Mucosa of rectum (tissue), 2 donors: ENCODE data around the gene DCAF12.
"Not testable (repeated sequence)": the region's sequence is repeated elsewhere in the genome, so short reads cannot be mapped to it uniquely, and the experiment has no call there.

Source experiments
- H3K27ac ChIP-seq, 2 donors: one replicate each; pipeline ENCODE4 v1.7.0; 2013; ENCODE audit warnings: inconsistent platforms in 2 of 2, low read depth in 2 of 2, low read length in 2 of 2
- H3K27me3 ChIP-seq, 2 donors: one replicate each; pipeline ENCODE4 v1.7.0; 2013; ENCODE audit warnings: low read length in 2 of 2; ENCODE audit not compliant: control insufficient read depth in 2 of 2, insufficient read depth in 2 of 2
- H3K36me3 ChIP-seq, 2 donors: one replicate each; pipeline ENCODE4 v1.7.0; 2013; ENCODE audit warnings: low read length in 2 of 2; ENCODE audit not compliant: control insufficient read depth in 2 of 2, insufficient read depth in 2 of 2
- H3K4me1 ChIP-seq, 2 donors: one replicate each; pipeline ENCODE4 v1.7.0; 2013; ENCODE audit warnings: low read length in 2 of 2, mild to moderate bottlenecking in 1 of 2; ENCODE audit not compliant: control insufficient read depth in 2 of 2, insufficient read depth in 2 of 2
- H3K4me3 ChIP-seq, 2 donors: one replicate each; pipeline ENCODE4 v1.7.0; 2013; ENCODE audit warnings: low read length in 2 of 2
- H3K9ac ChIP-seq, 2 donors: one replicate each; pipeline ENCODE4 v1.7.0; 2013; ENCODE audit warnings: low read length in 2 of 2, low read depth in 1 of 2, mild to moderate bottlenecking in 1 of 2
- H3K9me3 ChIP-seq, 2 donors: one replicate each; pipeline ENCODE4 v1.7.0; 2013; ENCODE audit warnings: low read length in 2 of 2; ENCODE audit not compliant: control insufficient read depth in 2 of 2
- donor health status: healthy.
- donor health status: Normal muscosa, but diverticular disease.

The DCAF12 gene

DNA sequence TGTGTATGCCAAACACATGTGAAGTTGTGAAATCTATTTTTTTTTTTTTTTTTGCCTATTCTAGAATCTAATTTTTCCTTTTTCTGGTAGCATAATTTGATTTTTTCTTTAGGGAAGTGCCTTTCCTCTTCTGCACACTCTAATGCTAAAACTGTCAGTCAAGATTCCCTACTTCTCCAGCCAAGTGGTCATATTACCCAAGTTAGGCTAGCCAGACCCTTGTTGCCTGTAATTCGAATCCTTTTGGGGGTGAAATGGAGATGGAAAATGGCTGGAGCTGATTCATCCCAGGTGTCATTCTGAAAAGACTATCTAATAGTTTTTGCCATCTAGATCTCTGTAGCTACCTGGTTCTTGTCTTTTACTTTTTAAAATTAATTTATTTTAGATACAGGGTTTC, 27.6 kb upstream of the DCAF12 start:
- Histone ChIP-seq H3K27me3 (no peaks in the 10 kb centered on the region), H3K9ac (no peak overlapping the region), H3K27ac (no peak overlapping the region), H3K4me3 (no peak overlapping the region), H3K9me3 (no peaks in the 10 kb centered on the region), H3K4me1 (no peaks in the 10 kb centered on the region), H3K36me3 (no peaks in the 10 kb centered on the region)

DNA sequence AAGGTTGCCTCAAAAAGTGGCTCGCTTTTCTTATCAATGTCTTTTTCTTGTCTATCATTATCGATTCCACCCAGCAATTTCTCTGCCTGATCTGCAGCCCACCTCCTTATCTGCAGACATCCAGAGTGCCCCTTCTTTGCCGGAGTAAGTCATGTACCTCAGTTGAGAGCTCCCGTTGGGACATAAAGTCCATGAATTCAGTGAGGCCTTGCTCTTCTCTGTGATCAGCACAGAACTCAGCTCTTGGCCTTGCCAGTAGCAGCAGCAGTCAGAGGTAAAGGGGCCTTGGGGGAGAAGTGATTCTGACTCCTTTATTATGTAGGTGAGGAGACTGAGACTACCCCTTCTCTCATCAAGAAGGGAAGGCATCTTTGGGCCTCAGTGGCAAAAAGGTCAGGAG, 24.9 kb upstream of the DCAF12 start:
- Histone ChIP-seq H3K27ac (no peak overlapping the region), H3K27me3 (no peaks in the 10 kb centered on the region), H3K9ac (no peak overlapping the region), H3K4me1 (no peaks in the 10 kb centered on the region), H3K4me3 (no peak overlapping the region), H3K9me3 (no peaks in the 10 kb centered on the region), H3K36me3 (no peaks in the 10 kb centered on the region)

DNA sequence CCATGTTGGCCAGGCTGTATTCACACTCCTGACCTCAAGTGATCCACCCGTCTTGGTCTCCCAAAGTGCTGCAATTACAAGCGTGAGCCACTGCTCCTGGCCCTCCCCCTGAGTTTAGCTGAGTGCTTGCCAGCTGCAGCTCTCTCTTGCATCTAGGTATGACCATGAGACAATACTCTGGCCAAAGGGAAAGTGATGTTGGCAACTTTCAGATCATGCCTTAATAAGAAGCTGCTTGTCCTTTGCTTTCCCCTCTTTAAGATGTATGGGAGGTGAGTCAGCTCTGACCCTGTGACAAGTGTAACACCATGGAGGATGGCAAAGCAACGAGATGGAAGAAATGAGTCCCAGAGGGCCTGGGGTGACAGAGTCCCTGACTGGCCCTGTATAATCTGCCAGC, 18.7 kb upstream of the DCAF12 start:
- no peaks in the 10 kb centered on the region for H3K27me3 ChIP-seq
- H3K9ac ChIP-seq: no peak overlapping the region
- H3K4me3 ChIP-seq: no peak overlapping the region
- H3K27ac ChIP-seq: no peak overlapping the region
- no peaks in the 10 kb centered on the region for H3K9me3 ChIP-seq
- no peaks in the 10 kb centered on the region for H3K36me3 ChIP-seq
- no peaks in the 10 kb centered on the region for H3K4me1 ChIP-seq

DNA sequence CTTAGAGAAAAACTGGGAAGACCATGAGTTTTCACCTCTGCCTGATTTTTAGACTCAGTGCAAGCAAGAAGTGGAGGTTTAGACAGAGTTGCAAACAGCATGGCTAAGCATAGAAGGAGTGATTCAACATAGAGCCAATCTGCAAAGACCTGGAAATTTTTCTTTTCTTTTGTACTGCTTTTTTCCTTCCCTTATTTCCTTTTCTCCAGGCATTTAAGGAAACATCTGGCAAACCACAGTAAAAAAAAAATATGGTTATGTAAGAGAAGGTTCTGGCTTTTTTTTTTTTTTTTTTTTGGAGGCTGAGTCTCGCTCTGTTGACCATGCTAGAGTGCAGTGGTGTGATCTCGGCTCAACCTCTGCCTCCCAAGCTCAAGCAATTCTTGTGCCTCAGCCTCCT, 16.6 kb upstream of the DCAF12 start:
- Histone ChIP-seq H3K27me3 (no peaks in the 10 kb centered on the region), H3K4me1 (no peaks in the 10 kb centered on the region), H3K4me3 (no peak overlapping the region), H3K9me3 (no peaks in the 10 kb centered on the region), H3K36me3 (no peaks in the 10 kb centered on the region), H3K9ac (no peak overlapping the region), H3K27ac (no peak overlapping the region)

DNA sequence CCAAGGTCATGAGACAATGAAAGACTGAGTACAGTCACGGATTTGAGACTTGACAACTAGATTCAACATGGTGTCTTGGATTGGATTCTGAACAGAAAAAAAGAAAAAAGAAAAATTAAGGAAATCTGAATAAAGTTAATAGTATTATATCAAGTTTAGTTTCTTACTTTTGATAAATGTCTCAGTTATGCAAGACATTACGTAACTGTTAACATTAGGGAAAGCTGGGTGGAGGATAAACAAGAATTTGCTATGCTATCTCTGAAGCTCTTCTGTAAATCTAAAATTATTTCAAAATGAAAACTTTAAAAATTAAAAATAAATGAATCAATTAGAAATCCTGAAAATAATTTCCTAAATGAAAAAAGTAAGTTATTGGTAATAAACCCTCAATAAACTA, 14.4 kb upstream of the DCAF12 start:
- H3K27ac ChIP-seq: no peak overlapping the region
- H3K4me3 ChIP-seq: no peak overlapping the region
- no peaks in the 10 kb centered on the region for H3K27me3 ChIP-seq
- no peaks in the 10 kb centered on the region for H3K4me1 ChIP-seq
- no peak overlapping the region for H3K9ac ChIP-seq
- H3K36me3 ChIP-seq: no peaks in the 10 kb centered on the region
- H3K9me3 ChIP-seq: no peaks in the 10 kb centered on the region

DNA sequence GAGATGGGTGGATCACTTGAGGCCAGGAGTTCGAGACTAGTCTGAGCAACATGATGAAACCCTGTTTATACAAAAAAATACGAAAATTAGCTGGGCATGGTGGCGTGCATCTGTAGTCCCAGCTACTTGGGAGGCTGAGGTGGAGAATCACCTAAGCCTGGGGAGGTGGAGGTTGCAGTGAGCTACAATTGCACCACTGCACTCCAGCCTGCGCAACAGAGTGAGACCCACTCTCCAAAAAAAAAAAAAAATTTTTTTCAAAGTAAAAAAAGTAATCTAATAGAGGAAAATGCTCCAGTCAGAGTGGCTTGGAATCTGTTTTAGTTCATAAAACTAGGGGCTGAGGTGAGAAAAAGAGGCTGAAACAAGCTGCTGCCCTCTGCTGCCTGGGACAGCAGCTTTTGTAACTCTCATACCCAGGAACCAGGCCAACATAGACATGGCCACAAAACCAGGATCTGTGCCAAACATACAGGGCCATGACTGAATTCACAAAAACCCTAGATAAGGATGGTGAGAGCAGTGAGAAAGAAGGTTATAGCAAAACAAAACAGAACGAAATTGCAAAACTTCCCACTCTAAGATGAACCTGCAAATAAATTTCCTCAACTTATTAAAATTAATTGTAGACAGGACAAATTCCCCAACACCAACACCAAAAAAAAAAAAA, 13.1 kb upstream of the DCAF12 start:
- H3K27me3 ChIP-seq: no peaks in the 10 kb centered on the region
- H3K9ac ChIP-seq: no peak overlapping the region
- H3K4me3 ChIP-seq: no peak overlapping the region
- no peaks in the 10 kb centered on the region for H3K9me3 ChIP-seq
- no peak overlapping the region for H3K27ac ChIP-seq
- H3K36me3 ChIP-seq: no peaks in the 10 kb centered on the region
- no peaks in the 10 kb centered on the region for H3K4me1 ChIP-seq

DNA sequence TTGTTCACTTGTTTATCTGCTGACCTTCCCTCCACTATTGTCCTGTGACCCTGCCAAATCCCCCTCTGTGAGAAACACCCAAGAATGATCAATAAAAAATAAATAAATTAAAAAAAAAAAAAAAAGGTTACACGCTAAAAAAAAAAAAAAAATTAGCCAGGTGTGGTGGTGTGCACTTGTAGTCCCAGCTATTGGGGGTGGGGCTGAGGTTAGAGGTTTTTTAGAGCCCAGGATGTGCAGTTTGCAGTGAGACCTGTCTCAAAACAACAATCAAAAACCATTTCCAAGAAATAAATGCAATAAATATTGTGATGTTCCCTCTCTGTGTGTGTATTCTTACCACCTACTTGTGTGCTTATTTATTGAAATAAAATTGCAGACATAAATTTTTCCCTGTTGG, 12.1 kb upstream of the DCAF12 start:
- H3K36me3 ChIP-seq, H3K9ac ChIP-seq, H3K4me3 ChIP-seq, H3K4me1 ChIP-seq, H3K9me3 ChIP-seq, H3K27ac ChIP-seq, H3K27me3 ChIP-seq: not testable (repeated sequence)

DNA sequence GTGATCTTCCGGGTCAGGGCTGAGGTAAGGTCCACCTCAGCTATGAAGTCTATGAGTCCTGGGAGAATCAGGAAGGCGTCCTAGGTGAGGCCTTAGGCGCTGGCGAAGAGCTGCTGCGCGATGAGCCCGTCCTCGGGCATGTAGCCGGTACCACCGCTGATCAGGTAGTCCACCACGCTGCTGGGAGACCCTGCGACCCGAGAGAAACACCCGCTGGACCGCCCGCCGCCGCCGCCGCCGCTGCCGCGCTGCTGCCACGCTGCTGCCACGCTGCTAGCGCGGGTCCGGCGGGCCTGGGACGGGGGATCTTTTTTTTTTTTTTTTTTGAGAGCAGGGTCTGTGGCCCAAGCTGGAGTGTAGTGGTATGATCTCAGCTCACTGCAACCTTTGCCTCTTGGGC, 8.0 kb upstream of the DCAF12 start:
- H3K9me3 ChIP-seq: no peaks in the 10 kb centered on the region
- no peaks in the 10 kb centered on the region for H3K27me3 ChIP-seq
- no peak overlapping the region for H3K4me3 ChIP-seq
- H3K9ac ChIP-seq: no peak overlapping the region
- H3K27ac ChIP-seq: no peak overlapping the region
- no peaks in the 10 kb centered on the region for H3K4me1 ChIP-seq
- no peaks in the 10 kb centered on the region for H3K36me3 ChIP-seq

DNA sequence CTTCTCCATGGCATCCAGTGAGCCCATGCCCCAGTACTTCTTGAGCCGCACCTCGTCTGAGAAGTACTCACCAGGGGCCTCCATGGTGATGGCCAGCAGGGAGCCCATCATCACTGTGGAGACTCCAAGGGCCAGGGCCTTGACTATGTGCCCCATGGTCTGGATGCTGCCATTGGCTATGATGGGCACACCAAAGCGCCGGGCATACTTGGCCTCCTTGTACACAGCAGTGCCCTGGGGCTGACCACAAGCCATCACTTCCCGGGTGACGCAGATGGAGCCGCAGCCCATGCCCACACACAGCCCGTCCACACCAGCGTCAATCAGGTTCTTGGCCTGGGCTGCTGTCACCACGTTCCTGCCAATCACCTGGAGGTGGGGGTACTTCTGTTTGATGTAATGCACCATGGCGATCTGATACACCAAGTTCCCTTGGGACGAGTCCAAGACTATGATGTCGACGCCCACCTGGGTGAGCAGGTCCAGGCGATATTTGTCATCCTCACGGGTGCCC, 7.0 kb upstream of the DCAF12 start:
- H3K9ac ChIP-seq: no peak overlapping the region
- H3K4me3 ChIP-seq: no peak overlapping the region
- no peak overlapping the region for H3K27ac ChIP-seq
- H3K36me3 ChIP-seq: no peaks in the 10 kb centered on the region
- no peaks in the 10 kb centered on the region for H3K9me3 ChIP-seq
- H3K27me3 ChIP-seq: no peaks in the 10 kb centered on the region
- no peaks in the 10 kb centered on the region for H3K4me1 ChIP-seq

DNA sequence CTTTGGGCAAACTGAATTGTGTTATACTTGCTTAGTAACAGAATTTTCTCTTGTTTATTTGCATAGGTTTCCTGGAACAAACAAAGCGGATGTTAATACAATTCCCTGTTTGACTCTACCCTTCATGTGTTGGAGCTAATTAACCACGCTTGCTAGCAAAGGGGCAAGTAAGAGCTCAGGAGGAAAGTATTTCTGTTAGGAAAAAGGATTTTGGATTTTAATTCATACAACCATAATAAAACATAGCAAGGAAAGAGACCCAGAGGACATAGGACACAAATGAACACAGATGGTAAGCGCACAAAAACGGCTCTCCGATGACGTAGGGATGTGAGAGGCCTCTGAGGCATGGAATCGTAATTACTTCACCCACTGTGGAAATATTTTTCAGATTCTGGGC, 5.1 kb upstream of the DCAF12 start:
- no peak overlapping the region for H3K9ac ChIP-seq
- H3K27ac ChIP-seq: no peak overlapping the region
- H3K9me3 ChIP-seq: no peaks in the 10 kb centered on the region
- peaks cover 2 to 5% of the 10 kb centered on the region in 2 donors for H3K4me1 ChIP-seq
- H3K4me3 ChIP-seq: no peak overlapping the region
- no peaks in the 10 kb centered on the region for H3K27me3 ChIP-seq
- no peaks in the 10 kb centered on the region for H3K36me3 ChIP-seq
